GM12878 (cell line): ENCODE measurements around the gene STRA6. TPM values are rescaled to one million over a fixed set of nuclear protein-coding genes. Genes with fewer than 3 reads are reported as not detected.

Experiments used
- ATAC-seq: fragments of 200-7000 bp; cut with Tn5 transposase; 3 replicates; pipeline ENCODE4 v1.9.1; 2020; ENCODE audit warnings: mild to moderate bottlenecking, moderate library complexity
- BruUV-seq: library from RNA; stranded (reverse); fragments of 400-500 nt; replicated peaks from 2 replicates; lab custom pipeline; 2021; lab: Mats Ljungman, UMichigan
- CTCF ChIA-PET: fragments of 300-600 bp; sonication (Branson Sonifier 250); formaldehyde crosslinking; extraction: SDS; loops from one replicate; lab custom pipeline; 2021; ENCODE audit warnings: inconsistent platforms; lab: Yijun Ruan, JAX
- POLR2A ChIA-PET: fragments of 350-600 bp; formaldehyde crosslinking; extraction: SDS; loops from one replicate; lab custom pipeline; 2021; ENCODE audit warnings: inconsistent platforms; lab: Charles Lee
- RAD21 ChIA-PET: fragments of 300-600 bp; sonication (Branson Sonifier 250); formaldehyde crosslinking; loops from one replicate; lab custom pipeline; 2023; ENCODE audit warnings: antibody characterized with exemption; ENCODE audit not compliant: unreplicated experiment; lab: Charles Lee
- SMC1A ChIA-PET: fragments of 300-600 bp; sonication (Branson Sonifier 250); formaldehyde crosslinking; loops from one replicate; lab custom pipeline; 2023; ENCODE audit not compliant: unreplicated experiment, uncharacterized antibody; lab: Charles Lee
- DNase-seq: peaks from one replicate; pipeline ENCODE4 v3.0.0-alpha.2; 2011; ENCODE audit warnings: low read depth, low spot score
- FAIRE-seq: peaks from 3 replicates; lab custom pipeline; 2011; peaks lifted over from hg19 to GRCh38; lab: Jason Lieb, UNC
- H2AFZ ChIP-seq: 2 replicates; pipeline ENCODE4 v1.6.0; 2011; ENCODE audit warnings: low read depth, low read length, control low read depth; ENCODE audit not compliant: control insufficient read depth
- H3K27ac ChIP-seq: 2 replicates; pipeline ENCODE4 v1.5.1; 2011; ENCODE audit warnings: control low read depth; ENCODE audit not compliant: control insufficient read depth, insufficient read depth
- H3K27me3 ChIP-seq, 2 experiments: replicated peaks in 1 of 2; 2 replicates each; pipeline versions ENCODE4 v1.6.0 to v1.6.1; 2011; ENCODE audit warnings: low read length in 1 of 2; ENCODE audit not compliant: control insufficient read depth in 2 of 2, insufficient read depth in 2 of 2
- H3K36me3 ChIP-seq, 2 experiments: 2 replicates each; pipeline ENCODE4 v1.5.1; 2011; ENCODE audit warnings: low read length in 1 of 2; ENCODE audit not compliant: control insufficient read depth in 2 of 2, insufficient read depth in 2 of 2
- H3K4me1 ChIP-seq: 2 replicates; pipeline ENCODE4 v1.6.1; 2011; ENCODE audit warnings: mild to moderate bottlenecking, low read length, moderate library complexity, mixed read lengths; ENCODE audit not compliant: control insufficient read depth, insufficient read depth
- H3K4me2 ChIP-seq: 2 replicates; pipeline ENCODE4 v1.6.0; 2011; ENCODE audit warnings: control low read depth; ENCODE audit not compliant: control insufficient read depth, insufficient read depth
- H3K4me3 ChIP-seq: fragments of 200-600 bp; sonication (generic); 2 replicates; pipeline ENCODE4 v1.5.1; 2016
- H3K79me2 ChIP-seq: 2 replicates; pipeline ENCODE4 v1.6.0; 2011; ENCODE audit warnings: low read length; ENCODE audit not compliant: control insufficient read depth, insufficient read depth
- H3K9ac ChIP-seq: 2 replicates; pipeline ENCODE4 v1.8.0; 2011; ENCODE audit warnings: low read length, control low read depth, mixed read lengths; ENCODE audit not compliant: control insufficient read depth, insufficient read depth
- H3K9me3 ChIP-seq: replicated peaks from 3 replicates; pipeline ENCODE4 v1.5.1; 2011; ENCODE audit warnings: mild to moderate bottlenecking, low read length; ENCODE audit not compliant: control insufficient read depth, insufficient read depth
- H4K20me1 ChIP-seq: 2 replicates; pipeline ENCODE4 v1.6.0; 2011; ENCODE audit not compliant: control insufficient read depth, insufficient read depth
- BRCA1 ChIP-seq: IDR thresholded peaks from 2 replicates; pipeline ENCODE4 v1.6.1; 2011; ENCODE audit warnings: low read depth, low read length, improper control_type of control experiment
- CBX3 ChIP-seq: fragments of 200-600 bp; sonication (generic); IDR thresholded peaks from 2 replicates; pipeline ENCODE4 v1.6.1; 2016; ENCODE audit warnings: low read depth, borderline replicate concordance
- CHD2 ChIP-seq: IDR thresholded peaks from 2 replicates; pipeline ENCODE4 v1.6.1; 2011; ENCODE audit warnings: low read depth, low read length, improper control_type of control experiment, borderline replicate concordance
- CTCF ChIP-seq, 3 experiments: IDR thresholded peaks in 2 of 3; conservative IDR thresholded peaks in 1 of 3; 2 replicates each; pipeline ENCODE4 v1.5.1; 2011; ENCODE audit warnings: low read depth in 3 of 3, low read length in 3 of 3, mild to moderate bottlenecking in 3 of 3, control low read depth in 2 of 3, moderate library complexity in 2 of 3, inconsistent platforms in 1 of 3, mixed read lengths in 1 of 3; ENCODE audit not compliant: control insufficient read depth in 2 of 3, insufficient read depth in 1 of 3; ENCODE audit errors: extremely low read depth in 1 of 3
- JUNB ChIP-seq: IDR thresholded peaks from 2 replicates; pipeline ENCODE4 v1.6.1; 2016; ENCODE audit warnings: antibody characterized with exemption, mild to moderate bottlenecking
- MYB ChIP-seq: fragments of 150-350 bp; IDR thresholded peaks from 2 replicates; pipeline ENCODE4 v1.6.1; 2014; ENCODE audit warnings: mild to moderate bottlenecking, low read depth, low read length, borderline replicate concordance
- NFIC ChIP-seq: IDR thresholded peaks from 2 replicates; pipeline ENCODE4 v1.6.1; 2012; ENCODE audit warnings: low read depth, mild to moderate bottlenecking, inconsistent platforms, low read length, moderate library complexity
- NFYB ChIP-seq: IDR thresholded peaks from 2 replicates; pipeline ENCODE4 v1.6.1; 2011; ENCODE audit warnings: low read depth, mild to moderate bottlenecking, low read length, improper control_type of control experiment, moderate library complexity; ENCODE audit not compliant: insufficient read depth
- RELA ChIP-seq: fragments of 450-650 bp; IDR thresholded peaks from 2 replicates; pipeline ENCODE4 v1.8.0; 2014; ENCODE audit warnings: borderline replicate concordance; ENCODE audit not compliant: partially characterized antibody
- SIX5 ChIP-seq: IDR thresholded peaks from 2 replicates; pipeline ENCODE4 v1.6.1; 2011; ENCODE audit warnings: mild to moderate bottlenecking, low read depth, low read length, moderate library complexity; ENCODE audit not compliant: severe bottlenecking
- SMARCA5 ChIP-seq: fragments of 450-650 bp; IDR thresholded peaks from 2 replicates; pipeline ENCODE4 v1.6.1; 2017; ENCODE audit warnings: mild to moderate bottlenecking
- YY1 ChIP-seq: IDR thresholded peaks from 2 replicates; pipeline ENCODE4 v1.6.1; 2011; ENCODE audit warnings: low read depth, mild to moderate bottlenecking, low read length
- WGBS: methylation state at CpG from one replicate; pipeline ENCODE4 v1.1.6; 2016; ENCODE audit warnings: low lambda C conversion rate; ENCODE audit not compliant: insufficient replicate concordance, insufficient coverage; ENCODE audit errors: missing lambda C conversion rate; 5-methylcytosine and 5-hydroxymethylcytosine counted together
- in situ Hi-C: fragments of 300-500 bp; cut with MboI; formaldehyde crosslinking; loops from 9 replicates; pipeline ENCODE4 v1.14.3; 2018; ENCODE audit warnings: mixed read lengths
- intact Hi-C: fragments of 100-400 bp; cut with micrococcal nuclease; formaldehyde crosslinking; loops from one replicate; pipeline ENCODE4 v1.14.2; 2022; ENCODE audit not compliant: unreplicated experiment
- polyA plus RNA-seq, 11 experiments: library from polyadenylated mRNA; depleted of rRNA in 4 of 11; unstranded in 6 of 11; stranded (reverse) in 5 of 11; fragments of >200 nt; fragmentation: Nextera tagmentation in 4 of 11; fragmentation: Illumina TruSeq in 1 of 11; extraction: Ambion mirVana in 4 of 11; extraction: Trizol in 1 of 11; gene quantifications; 1 replicate in 1 of 11; 2 replicates in 10 of 11; pipeline versions ENCODE4 v1.2.1 to v1.2.3, GENCODE V29; 2011 to 2016; ENCODE audit warnings: inconsistent platforms in 2 of 11, missing spikeins in 2 of 11, low read depth in 1 of 11
- total RNA-seq, 4 experiments: library from RNA; depleted of rRNA in 3 of 4; stranded (reverse); fragments of >200 nt in 3 of 4; fragmentation: Illumina TruSeq in 1 of 4; extraction: Trizol in 1 of 4; gene quantifications; 2 replicates each; pipeline versions ENCODE4 v1.2.1 to v1.2.3, GENCODE V29; 2013 to 2021

The STRA6 gene
- total and polyA plus RNA-seq, 10 of the 15 experiments (the other 5 are each of a cell fraction or from before 2014, with no cell fraction given), result 0.31 to 10.8 (median 5.8) TPM

DNA sequence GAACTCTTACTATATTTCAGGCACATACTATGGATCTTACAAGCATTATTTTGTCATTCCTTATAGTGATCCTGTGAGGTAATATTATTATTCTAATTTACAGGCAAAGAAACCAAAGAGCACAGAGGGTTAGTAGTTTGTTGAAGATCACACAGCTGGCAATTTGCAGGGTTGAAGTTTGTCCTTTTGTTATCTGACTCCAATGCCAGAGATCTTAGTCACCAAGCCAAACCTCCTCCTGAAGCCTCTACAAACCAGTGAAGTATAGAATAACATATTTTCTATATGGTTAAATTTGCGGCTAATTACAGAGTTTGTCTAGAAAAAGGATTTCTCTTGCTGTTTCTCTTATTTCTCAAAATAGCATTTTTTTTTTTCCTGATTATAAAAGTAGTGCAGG is 61.0 kb downstream of the STRA6 start:
- BruUV-seq, result no TSS peak
- H3K27ac ChIP-seq, result no peak overlapping the region
- H3K4me2 ChIP-seq, result no peak overlapping the region
- no peaks in the 10 kb centered on the region; the same call in 2 of the 3 replicates for H3K9me3 ChIP-seq
- CTCF ChIA-PET, result no interaction called here
- in situ Hi-C loops, result no loop called here
- no peak overlapping the region for H2AFZ ChIP-seq
- DNase-seq, result no peak
- peaks cover 5% of the 10 kb centered on the region for H3K4me1 ChIP-seq
- no peaks in the 10 kb centered on the region for H4K20me1 ChIP-seq
- SMC1A ChIA-PET, result no interaction called here
- 96% methylated on average over 1 of the region's 1 CpG for WGBS
- H3K27me3 ChIP-seq, result no peaks in the 10 kb centered on the region; a peak in 1 of 4 replicates
- RAD21 ChIA-PET, result no interaction called here
- TF ChIP-seq MYB (no peak), CTCF (IDR thresholded peaks at IDR 0.05 in 2 of 3, conservative IDR thresholded peaks at IDR 0.05 in 1 of 3; ENCODE audit: control insufficient read depth in 2 of 3, extremely low read depth in 1 of 3, insufficient read depth in 1 of 3, low read depth in 3 of 3, low read length in 3 of 3) (no peak), JUNB (no peak), SIX5 (no peak), RELA (no peak), NFYB (no peak), CBX3 (no peak), SMARCA5 (no peak), NFIC (no peak), YY1 (no peak), BRCA1 (no peak), CHD2 (no peak)
- TF ChIP-seq, all 136 proteins: peak for 0
- no peak overlapping the region for H3K4me3 ChIP-seq
- ATAC-seq (no peak), FAIRE-seq (no peak)
- H3K9ac ChIP-seq, result no peak overlapping the region
- intact Hi-C loops, result no loop called here
- H3K36me3 ChIP-seq, result no peaks in the 10 kb centered on the region
- POLR2A ChIA-PET, result no interaction called here
- H3K79me2 ChIP-seq, result no peaks in the 10 kb centered on the region
